Measurements from ENCODE around the gene PDE4A.

PDE4A gene

GRCh38 chr19:10505583-10506229 lies 85.4 kb downstream of the PDE4A start:
- TF ChIP-seq L3MBTL2 (conservative IDR thresholded peaks at IDR 0.05) (peak; percentile 25; the same call in 1 of the 2 replicates), PKNOX1 (IDR thresholded peaks at IDR 0.05) (no peak)
- CTCF ChIA-PET: interaction anchor here (0.6 to 1.2 kb wide), 6 partner anchors 12 to 212 kb away, joined by 3 to 11 read pairs (median 4); partner anchors contain the start of genes DNM2 and S1PR5
- POLR2A ChIA-PET: interaction anchor here (0.5 kb wide), 1 partner anchor 62 kb away, joined by 3 read pairs; no protein-coding TSS in a partner anchor
- DNase-seq (ENCODE audit: extremely low spot score): peak; percentile 76

GRCh38 chr19:10508036-10508435 lies 87.7 kb downstream of the PDE4A start:
- DNase-seq (ENCODE audit: extremely low spot score): no peak
- ChIA-PET CTCF (interaction anchor here (0.8 to 0.9 kb wide), 2 partner anchors 15 to 25 kb away, joined by 3 to 5 read pairs; no protein-coding TSS in a partner anchor), POLR2A (interaction anchor here (1.4 kb wide), 1 partner anchor 9 kb away, joined by 4 read pairs; the partner anchor contains the start of gene S1PR5)
- TF ChIP-seq TARDBP (IDR thresholded peaks at IDR 0.05): no peak
- TF ChIP-seq LEF1 (IDR thresholded peaks at IDR 0.05; ENCODE audit: borderline replicate concordance): no peak
- TF ChIP-seq ARNT (IDR thresholded peaks at IDR 0.05): no peak
- no peak for TF ChIP-seq FOXM1 (IDR thresholded peaks at IDR 0.05; ENCODE audit: borderline replicate concordance)
- TF ChIP-seq NFRKB (IDR thresholded peaks at IDR 0.05): no peak
- TF ChIP-seq FOXA1 (IDR thresholded peaks at IDR 0.05): no peak

- POLR2A ChIA-PET: interaction anchor here (0.6 to 1.4 kb wide), 3 partner anchors 8 to 61 kb away, joined by 3 to 4 read pairs (median 4); partner anchors contain the start of gene S1PR5
- no peak for DNase-seq (ENCODE audit: extremely low spot score)
- TF ChIP-seq SUZ12 (IDR thresholded peaks at IDR 0.05) (no peak), PKNOX1 (IDR thresholded peaks at IDR 0.05) (no peak), ARNT (IDR thresholded peaks at IDR 0.05) (no peak), BHLHE40 (IDR thresholded peaks at IDR 0.05; ENCODE audit: borderline replicate concordance) (no peak), FOXK2 (IDR thresholded peaks at IDR 0.05) (no peak), FOXM1 (IDR thresholded peaks at IDR 0.05; ENCODE audit: borderline replicate concordance) (no peak), CTBP1 (IDR thresholded peaks at IDR 0.05; ENCODE audit: borderline replicate concordance) (no peak), SP1 (IDR thresholded peaks at IDR 0.05) (no peak), LEF1 (IDR thresholded peaks at IDR 0.05; ENCODE audit: borderline replicate concordance) (no peak), ELF4 (IDR thresholded peaks at IDR 0.05) (no peak), L3MBTL2 (conservative IDR thresholded peaks at IDR 0.05) (no peak), HDGF (IDR thresholded peaks at IDR 0.05; ENCODE audit: borderline replicate concordance) (no peak)
- CTCF ChIA-PET: interaction anchor here (0.6 kb wide), 1 partner anchor 115 kb away, joined by 3 read pairs; no protein-coding TSS in a partner anchor
Measured at GRCh38 chr19:10508707-10509106, 88.4 kb downstream of the PDE4A start.

GRCh38 chr19:10510301-10510802 lies 90.0 kb downstream of the PDE4A start:
- POLR2A ChIA-PET: interaction anchor here (1.2 kb wide), 1 partner anchor 10 kb away, joined by 3 read pairs; no protein-coding TSS in a partner anchor
- peak; percentile 33 for DNase-seq (ENCODE audit: extremely low spot score)
- CTCF ChIA-PET: interaction anchor here (0.6 to 1.4 kb wide), 5 partner anchors 20 to 137 kb away, joined by 3 to 5 read pairs (median 4); no protein-coding TSS in a partner anchor
- no peak for TF ChIP-seq L3MBTL2 (conservative IDR thresholded peaks at IDR 0.05)
- no peak for TF ChIP-seq PKNOX1 (IDR thresholded peaks at IDR 0.05)
- no peak for TF ChIP-seq HDGF (IDR thresholded peaks at IDR 0.05; ENCODE audit: borderline replicate concordance)
- no peak for TF ChIP-seq FOXM1 (IDR thresholded peaks at IDR 0.05; ENCODE audit: borderline replicate concordance)
- TF ChIP-seq TARDBP (IDR thresholded peaks at IDR 0.05): no peak

- no peak for TF ChIP-seq NFRKB (IDR thresholded peaks at IDR 0.05)
- TF ChIP-seq FOXM1 (IDR thresholded peaks at IDR 0.05; ENCODE audit: borderline replicate concordance): no peak
- TF ChIP-seq PKNOX1 (IDR thresholded peaks at IDR 0.05): no peak
- ChIA-PET CTCF (no interaction called here), POLR2A (no interaction called here)
- DNase-seq (ENCODE audit: extremely low spot score): no peak
Measured at GRCh38 chr19:10513223-10513622, 92.9 kb downstream of the PDE4A start.

- CTCF ChIA-PET: no interaction called here
- POLR2A ChIA-PET: no interaction called here
- TF ChIP-seq LEF1 (IDR thresholded peaks at IDR 0.05; ENCODE audit: borderline replicate concordance) (no peak), ELF4 (IDR thresholded peaks at IDR 0.05) (no peak), BHLHE40 (IDR thresholded peaks at IDR 0.05; ENCODE audit: borderline replicate concordance) (no peak), TARDBP (IDR thresholded peaks at IDR 0.05) (no peak), SUZ12 (IDR thresholded peaks at IDR 0.05) (no peak), PKNOX1 (IDR thresholded peaks at IDR 0.05) (no peak), HDGF (IDR thresholded peaks at IDR 0.05; ENCODE audit: borderline replicate concordance) (no peak), FOXK2 (IDR thresholded peaks at IDR 0.05) (no peak), ZNF384 (IDR thresholded peaks at IDR 0.05) (no peak), ARNT (IDR thresholded peaks at IDR 0.05) (no peak), FOXA1 (IDR thresholded peaks at IDR 0.05) (no peak), CTBP1 (IDR thresholded peaks at IDR 0.05; ENCODE audit: borderline replicate concordance) (no peak), SP1 (IDR thresholded peaks at IDR 0.05) (no peak), NFRKB (IDR thresholded peaks at IDR 0.05) (no peak), FOXM1 (IDR thresholded peaks at IDR 0.05; ENCODE audit: borderline replicate concordance) (no peak), L3MBTL2 (conservative IDR thresholded peaks at IDR 0.05) (no peak)
- DNase-seq (ENCODE audit: extremely low spot score): no peak
Measured at GRCh38 chr19:10514211-10515145, 94.1 kb downstream of the PDE4A start.

Measured in HEK293T (cell line).